Panc1 (cell line): ENCODE results near the gene DOCK3. TPM values are rescaled to one million over a fixed set of nuclear protein-coding genes. Genes with fewer than 3 reads are reported as not detected.
"Not testable (repeated sequence)": the region's sequence is repeated elsewhere in the genome, so short reads cannot be mapped to it uniquely, and the experiment has no call there.

ENCODE experiments used
- ATAC-seq: fragments of 200-7000 bp; cut with Tn5 transposase; 2 replicates; pipeline ENCODE4 v1.9.1; 2020; ENCODE audit warnings: mild to moderate bottlenecking, moderate library complexity
- BruUV-seq: library from RNA; stranded (reverse); fragments of 400-500 nt; replicated peaks from 2 replicates; lab custom pipeline; 2021; lab: Mats Ljungman, UMichigan
- CTCF ChIA-PET: fragments of 300-600 bp; sonication (Branson Sonifier 250); formaldehyde crosslinking; loops from one replicate; lab custom pipeline; 2022; ENCODE audit warnings: antibody characterized with exemption; lab: Charles Lee
- POLR2A ChIA-PET: fragments of 300-600 bp; sonication (Branson Sonifier 250); formaldehyde crosslinking; loops from one replicate; lab custom pipeline; 2022; ENCODE audit warnings: antibody characterized with exemption; lab: Charles Lee
- DNase-seq: peaks from one replicate; pipeline ENCODE4 v3.0.0-alpha.2; 2010; ENCODE audit warnings: low read depth, low spot score
- H3K27ac ChIP-seq: 2 replicates; pipeline ENCODE4 v1.5.1; 2011; ENCODE audit warnings: mild to moderate bottlenecking, low read length, inconsistent platforms
- H3K27me3 ChIP-seq: fragments of 200-500 bp; sonication (Bioruptor generic); 2 replicates; pipeline ENCODE4 v1.6.0; 2014; ENCODE audit warnings: low read length, inconsistent platforms; ENCODE audit not compliant: control insufficient read depth, insufficient read depth
- H3K36me3 ChIP-seq: fragments of 200-500 bp; sonication (Bioruptor generic); 2 replicates; pipeline ENCODE4 v1.5.1; 2014; ENCODE audit warnings: inconsistent platforms, mild to moderate bottlenecking, low read length, moderate library complexity; ENCODE audit not compliant: control insufficient read depth, insufficient read depth
- H3K4me1 ChIP-seq: 2 replicates; pipeline ENCODE4 v1.5.1; 2011; ENCODE audit warnings: inconsistent platforms, mild to moderate bottlenecking, low read length, moderate library complexity; ENCODE audit not compliant: control insufficient read depth, insufficient read depth
- H3K4me3 ChIP-seq, 2 experiments: 2 replicates each; pipeline ENCODE4 v1.5.1; 2011 to 2012; ENCODE audit warnings: low read depth in 2 of 2, low read length in 2 of 2, mild to moderate bottlenecking in 2 of 2, inconsistent platforms in 1 of 2, moderate library complexity in 1 of 2
- H3K9me3 ChIP-seq: fragments of 200-500 bp; sonication (Bioruptor generic); 2 replicates; pipeline ENCODE4 v1.5.1; 2014; ENCODE audit warnings: low read depth, mild to moderate bottlenecking, inconsistent platforms, low read length, moderate library complexity; ENCODE audit not compliant: control insufficient read depth, insufficient read depth
- POLR2AphosphoS5 ChIP-seq: IDR thresholded peaks from 2 replicates; pipeline ENCODE4 v1.6.1; 2012; ENCODE audit warnings: mild to moderate bottlenecking, low read depth, low read length, moderate library complexity
- SIN3A ChIP-seq: IDR thresholded peaks from 2 replicates; pipeline ENCODE4 v1.6.1; 2012; ENCODE audit warnings: low read depth, mild to moderate bottlenecking, low read length, moderate library complexity, borderline replicate concordance; ENCODE audit not compliant: insufficient read depth
- TCF7L2 ChIP-seq: IDR thresholded peaks from 2 replicates; pipeline ENCODE4 v1.6.1; 2011; ENCODE audit warnings: mild to moderate bottlenecking, low read depth, low read length, inconsistent platforms
- in situ Hi-C: cut with HindIII; loops from 2 replicates; pipeline ENCODE4 v1.10.0; 2016; ENCODE audit warnings: low sequenced_read_pairs, low pct_unique_long_range_greater_than_20kb
- intact Hi-C: fragments of 100-400 bp; cut with micrococcal nuclease; formaldehyde crosslinking; loops from one replicate; pipeline ENCODE4 v1.10.0; 2022; ENCODE audit not compliant: unreplicated experiment
- total RNA-seq: library from RNA; stranded (reverse); gene quantifications from one replicate; pipeline ENCODE4 v1.2.1, GENCODE V29; 2021; ENCODE audit not compliant: unreplicated experiment
- TF ChIP-seq, protein P1 (sequence below), 2 experiments: IDR thresholded peaks; 2 replicates each; pipeline ENCODE4 v1.6.1; 2011 to 2012; ENCODE audit warnings: low read depth in 2 of 2, control low read depth in 1 of 2, low read length in 1 of 2, mild to moderate bottlenecking in 1 of 2, moderate library complexity in 1 of 2; ENCODE audit not compliant: insufficient read depth in 1 of 2
- TF ChIP-seq, protein P2 (sequence below): fragments of 450-650 bp; IDR thresholded peaks from 2 replicates; pipeline ENCODE4 v1.5.1; 2017; ENCODE audit warnings: mild to moderate bottlenecking

DOCK3 gene
- total RNA-seq, 1 experiment from 2014 or later: 0.21 TPM

DNA sequence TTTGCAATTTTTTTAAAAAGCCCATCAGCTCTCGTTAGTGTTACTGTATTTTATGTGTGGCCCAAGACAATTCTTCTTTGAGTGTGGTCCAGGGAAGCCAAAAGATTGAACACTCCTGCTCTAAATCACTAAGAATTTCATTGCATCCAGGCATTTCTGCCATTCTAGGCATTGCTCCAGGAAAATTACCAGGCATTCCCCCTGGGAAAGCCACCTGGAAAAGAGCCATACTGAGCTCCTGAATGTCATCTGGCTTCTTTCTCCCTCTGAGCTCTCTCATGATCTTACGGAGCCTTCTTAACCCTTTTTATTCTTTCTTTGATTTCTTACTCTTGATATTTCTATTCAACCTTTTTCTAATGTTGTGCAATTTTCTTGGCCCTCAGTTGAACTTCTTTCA lies 202.2 kb downstream of the DOCK3 start:
- no peak overlapping the region for H3K4me3 ChIP-seq
- no peaks in the 10 kb centered on the region for H3K36me3 ChIP-seq
- no peaks in the 10 kb centered on the region for H3K4me1 ChIP-seq
- DNase-seq: no peak
- in situ Hi-C loops: no loop called here
- CTCF ChIA-PET: no interaction called here
- no peaks in the 10 kb centered on the region; the same call in 1 of the 2 replicates for H3K27me3 ChIP-seq
- H3K9me3 ChIP-seq: no peaks in the 10 kb centered on the region
- intact Hi-C loops: no loop called here
- POLR2A ChIA-PET: no interaction called here
- no peak overlapping the region for H3K27ac ChIP-seq
- no TSS peak for BruUV-seq
- ATAC-seq: no peak
- TF ChIP-seq, protein P1, sequence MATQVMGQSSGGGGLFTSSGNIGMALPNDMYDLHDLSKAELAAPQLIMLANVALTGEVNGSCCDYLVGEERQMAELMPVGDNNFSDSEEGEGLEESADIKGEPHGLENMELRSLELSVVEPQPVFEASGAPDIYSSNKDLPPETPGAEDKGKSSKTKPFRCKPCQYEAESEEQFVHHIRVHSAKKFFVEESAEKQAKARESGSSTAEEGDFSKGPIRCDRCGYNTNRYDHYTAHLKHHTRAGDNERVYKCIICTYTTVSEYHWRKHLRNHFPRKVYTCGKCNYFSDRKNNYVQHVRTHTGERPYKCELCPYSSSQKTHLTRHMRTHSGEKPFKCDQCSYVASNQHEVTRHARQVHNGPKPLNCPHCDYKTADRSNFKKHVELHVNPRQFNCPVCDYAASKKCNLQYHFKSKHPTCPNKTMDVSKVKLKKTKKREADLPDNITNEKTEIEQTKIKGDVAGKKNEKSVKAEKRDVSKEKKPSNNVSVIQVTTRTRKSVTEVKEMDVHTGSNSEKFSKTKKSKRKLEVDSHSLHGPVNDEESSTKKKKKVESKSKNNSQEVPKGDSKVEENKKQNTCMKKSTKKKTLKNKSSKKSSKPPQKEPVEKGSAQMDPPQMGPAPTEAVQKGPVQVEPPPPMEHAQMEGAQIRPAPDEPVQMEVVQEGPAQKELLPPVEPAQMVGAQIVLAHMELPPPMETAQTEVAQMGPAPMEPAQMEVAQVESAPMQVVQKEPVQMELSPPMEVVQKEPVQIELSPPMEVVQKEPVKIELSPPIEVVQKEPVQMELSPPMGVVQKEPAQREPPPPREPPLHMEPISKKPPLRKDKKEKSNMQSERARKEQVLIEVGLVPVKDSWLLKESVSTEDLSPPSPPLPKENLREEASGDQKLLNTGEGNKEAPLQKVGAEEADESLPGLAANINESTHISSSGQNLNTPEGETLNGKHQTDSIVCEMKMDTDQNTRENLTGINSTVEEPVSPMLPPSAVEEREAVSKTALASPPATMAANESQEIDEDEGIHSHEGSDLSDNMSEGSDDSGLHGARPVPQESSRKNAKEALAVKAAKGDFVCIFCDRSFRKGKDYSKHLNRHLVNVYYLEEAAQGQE (IDR thresholded peaks at IDR 0.05; ENCODE audit: insufficient read depth in 1 of 2, low read depth in 2 of 2, low read length in 1 of 2): no peak
- TF ChIP-seq SIN3A (no peak), POLR2AphosphoS5 (no peak), TCF7L2 (no peak)
- TF ChIP-seq, protein P2, sequence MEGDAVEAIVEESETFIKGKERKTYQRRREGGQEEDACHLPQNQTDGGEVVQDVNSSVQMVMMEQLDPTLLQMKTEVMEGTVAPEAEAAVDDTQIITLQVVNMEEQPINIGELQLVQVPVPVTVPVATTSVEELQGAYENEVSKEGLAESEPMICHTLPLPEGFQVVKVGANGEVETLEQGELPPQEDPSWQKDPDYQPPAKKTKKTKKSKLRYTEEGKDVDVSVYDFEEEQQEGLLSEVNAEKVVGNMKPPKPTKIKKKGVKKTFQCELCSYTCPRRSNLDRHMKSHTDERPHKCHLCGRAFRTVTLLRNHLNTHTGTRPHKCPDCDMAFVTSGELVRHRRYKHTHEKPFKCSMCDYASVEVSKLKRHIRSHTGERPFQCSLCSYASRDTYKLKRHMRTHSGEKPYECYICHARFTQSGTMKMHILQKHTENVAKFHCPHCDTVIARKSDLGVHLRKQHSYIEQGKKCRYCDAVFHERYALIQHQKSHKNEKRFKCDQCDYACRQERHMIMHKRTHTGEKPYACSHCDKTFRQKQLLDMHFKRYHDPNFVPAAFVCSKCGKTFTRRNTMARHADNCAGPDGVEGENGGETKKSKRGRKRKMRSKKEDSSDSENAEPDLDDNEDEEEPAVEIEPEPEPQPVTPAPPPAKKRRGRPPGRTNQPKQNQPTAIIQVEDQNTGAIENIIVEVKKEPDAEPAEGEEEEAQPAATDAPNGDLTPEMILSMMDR: no peak

DNA sequence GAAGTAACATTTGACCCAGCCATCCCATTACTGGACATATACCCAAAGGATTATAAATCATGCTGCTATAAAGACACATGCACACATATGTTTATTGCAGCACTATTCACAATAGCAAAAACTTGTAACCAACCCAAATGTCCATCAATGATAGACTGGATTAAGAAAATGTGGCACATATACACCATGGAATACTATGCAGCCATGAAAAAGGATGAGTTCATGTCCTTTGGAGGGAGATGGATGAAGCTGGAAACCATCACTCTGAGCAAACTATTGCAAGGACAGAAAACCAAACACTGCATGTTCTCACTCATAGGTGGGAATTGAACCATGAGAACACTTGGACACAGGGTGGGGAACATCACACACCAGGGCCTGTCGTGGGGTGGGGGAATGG lies 208.0 kb downstream of the DOCK3 start:
- BruUV-seq: not testable (repeated sequence)

DNA sequence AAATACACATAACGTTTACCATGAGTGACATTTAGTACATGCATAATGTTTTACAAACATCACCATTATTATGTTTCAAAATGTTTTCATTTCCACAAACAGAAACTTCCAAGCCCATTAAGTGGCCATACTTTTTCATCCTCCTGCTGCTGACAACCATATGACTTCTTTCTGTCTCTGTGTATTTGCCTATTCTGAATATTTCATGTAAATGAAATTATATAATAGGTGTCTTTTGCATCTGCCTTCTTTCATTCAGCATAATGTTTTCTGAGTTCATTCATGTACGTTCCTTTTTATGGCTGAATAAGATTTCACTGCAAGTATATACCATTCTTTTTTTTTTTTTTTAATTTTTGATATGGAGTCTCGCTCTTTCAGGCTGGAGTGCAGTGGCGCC lies 209.0 kb downstream of the DOCK3 start:
- DNase-seq (no peak), ATAC-seq (no peak)
- Histone ChIP-seq H3K36me3 (no peaks in the 10 kb centered on the region), H3K9me3 (no peaks in the 10 kb centered on the region), H3K4me1 (no peaks in the 10 kb centered on the region), H3K27me3 (no peaks in the 10 kb centered on the region), H3K27ac (no peak overlapping the region), H3K4me3 (no peak overlapping the region)
- POLR2A ChIA-PET: no interaction called here
- CTCF ChIA-PET: no interaction called here
- TF ChIP-seq SIN3A: no peak
- TF ChIP-seq, protein P2: no peak
- no peak for TF ChIP-seq TCF7L2
- no peak for TF ChIP-seq POLR2AphosphoS5
- TF ChIP-seq, protein P1 (IDR thresholded peaks at IDR 0.05; ENCODE audit: insufficient read depth in 1 of 2, low read depth in 2 of 2, low read length in 1 of 2): no peak
- BruUV-seq: no TSS peak
- in situ Hi-C loops: no loop called here
- intact Hi-C loops: no loop called here

More for the DNA sequence above, 208.0 kb downstream of the DOCK3 start:
- intact Hi-C loops, H3K4me1 ChIP-seq, in situ Hi-C loops, CTCF ChIA-PET, H3K9me3 ChIP-seq, DNase-seq, H3K27me3 ChIP-seq, H3K36me3 ChIP-seq, ATAC-seq, H3K4me3 ChIP-seq, POLR2A ChIA-PET, H3K27ac ChIP-seq: not testable (repeated sequence)
